ENCODE results near the gene UBE2L5.
"Not testable (repeated sequence)": the region's sequence is repeated elsewhere in the genome, so short reads cannot be mapped to it uniquely, and the experiment has no call there.

DNA sequence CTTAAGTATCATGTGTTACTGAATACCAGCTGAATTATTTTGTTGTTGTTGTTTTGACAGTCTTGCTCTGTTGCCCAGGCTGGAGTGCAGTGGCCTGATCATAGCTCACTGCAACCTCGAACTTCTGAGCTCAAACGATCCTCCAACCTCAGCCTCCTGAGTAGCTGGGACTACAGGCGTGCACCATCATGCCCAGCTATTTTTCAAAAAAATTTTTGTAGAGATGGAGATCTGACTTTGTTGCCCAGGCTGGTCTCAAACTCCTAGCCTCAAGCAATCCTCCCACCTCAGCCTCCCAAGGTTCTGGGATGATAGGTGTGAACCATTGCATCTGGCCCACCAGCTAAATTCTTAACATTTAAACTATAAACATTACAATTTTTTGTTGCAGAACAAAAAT lies 21.2 kb downstream of the UBE2L5 start:
- TF ChIP-seq EZH2phosphoT487 (IDR thresholded peaks at IDR 0.05; ENCODE audit: insufficient read depth, low read depth); EZH2 (IDR thresholded peaks at IDR 0.05; ENCODE audit: insufficient read depth, poor library complexity, severe bottlenecking): not testable (repeated sequence)
